Measurements from ENCODE around the gene P2RY14.

The P2RY14 gene

GRCh38 chr3:151300539-151300938 is 22.2 kb upstream of the P2RY14 start:
- DNase-seq, result no peak

DNA sequence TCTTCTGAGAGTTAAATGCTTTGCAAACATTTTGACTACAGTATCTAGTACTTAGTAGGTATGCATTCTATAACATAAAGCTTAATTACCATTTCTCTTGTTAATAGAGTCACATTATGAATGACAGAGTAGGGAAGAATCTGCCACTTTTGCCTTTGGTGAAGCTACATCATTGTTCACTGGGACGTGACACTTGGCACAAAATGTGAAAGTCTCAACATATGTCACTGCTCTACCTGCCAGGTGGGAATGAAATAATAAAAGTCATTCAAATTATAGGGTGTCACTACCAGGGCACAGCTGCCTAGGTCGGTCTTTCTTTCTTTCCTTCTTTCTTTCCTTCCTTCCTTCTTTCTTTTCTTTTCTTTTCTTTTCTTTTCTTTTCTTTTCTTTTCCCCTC is 20.7 kb upstream of the P2RY14 start:
- no peak for DNase-seq

DNA sequence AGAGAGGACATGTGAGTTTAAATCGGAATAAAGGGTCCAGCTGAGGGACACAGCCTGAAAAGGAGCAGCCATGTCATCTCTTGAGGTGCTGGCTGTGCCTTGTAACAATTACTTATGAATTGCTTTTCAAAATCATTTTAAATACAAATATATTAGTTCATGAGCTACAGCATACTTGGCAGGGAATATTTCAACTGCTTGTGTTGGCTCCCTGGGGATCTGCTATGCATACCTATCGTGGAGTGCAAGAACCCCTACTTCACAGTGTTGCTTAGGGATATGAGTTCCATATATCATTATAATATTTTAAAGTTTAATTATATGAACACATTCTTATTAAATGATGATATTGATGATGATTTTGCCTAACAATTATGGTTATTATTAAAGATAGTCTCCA is 19.1 kb upstream of the P2RY14 start:
- DNase-seq, result no peak

- peak; percentile 84 for DNase-seq
Observed at GRCh38 chr3:151296226-151296625, 17.9 kb upstream of the P2RY14 start.

DNA sequence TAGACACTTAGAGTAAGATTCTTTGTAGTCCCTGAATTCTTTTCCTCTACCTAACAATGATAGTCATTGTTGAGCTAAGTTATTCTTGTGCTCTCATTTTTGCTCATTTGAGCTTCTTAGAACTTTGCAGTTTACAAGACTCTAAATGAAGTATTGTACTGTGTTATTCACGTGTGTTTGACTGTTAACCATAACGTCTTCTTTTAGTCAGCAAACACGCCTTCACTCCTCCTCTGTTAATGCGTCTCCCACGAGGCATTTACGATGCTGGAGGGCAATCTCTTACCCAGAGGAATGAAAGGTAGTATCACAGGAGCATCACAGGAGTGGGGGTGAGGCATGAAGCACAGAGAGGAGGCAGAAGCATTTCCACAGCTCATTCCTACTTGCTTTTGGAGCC is 14.8 kb upstream of the P2RY14 start:
- peak; percentile 83 for DNase-seq

GRCh38 chr3:151290673-151291072 is 12.3 kb upstream of the P2RY14 start:
- no peak for DNase-seq

- DNase-seq, result no peak
Observed at GRCh38 chr3:151289445-151289844, 11.1 kb upstream of the P2RY14 start.

DNA sequence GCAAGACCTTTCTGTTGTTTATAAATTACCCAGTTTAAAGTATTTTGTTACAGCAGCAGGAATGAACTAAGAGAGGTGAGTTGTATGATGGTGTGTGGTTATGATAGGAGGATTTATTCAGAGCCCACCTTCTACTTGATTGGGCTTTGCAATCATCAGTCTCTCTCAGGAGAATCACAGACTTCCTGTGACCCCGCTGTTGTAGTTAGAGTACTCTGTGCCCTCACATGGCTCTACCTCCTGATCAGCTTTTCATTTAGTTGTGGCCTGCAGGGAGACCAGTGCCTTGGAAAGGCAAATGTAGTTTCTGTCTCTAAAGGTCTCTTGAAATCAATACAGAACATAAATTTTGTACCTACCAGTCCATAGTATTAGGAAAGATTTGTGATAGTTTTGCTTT is 7.6 kb upstream of the P2RY14 start:
- no peak for DNase-seq

- DNase-seq, result no peak
Observed at GRCh38 chr3:151283907-151284461, 5.6 kb upstream of the P2RY14 start.

DNA sequence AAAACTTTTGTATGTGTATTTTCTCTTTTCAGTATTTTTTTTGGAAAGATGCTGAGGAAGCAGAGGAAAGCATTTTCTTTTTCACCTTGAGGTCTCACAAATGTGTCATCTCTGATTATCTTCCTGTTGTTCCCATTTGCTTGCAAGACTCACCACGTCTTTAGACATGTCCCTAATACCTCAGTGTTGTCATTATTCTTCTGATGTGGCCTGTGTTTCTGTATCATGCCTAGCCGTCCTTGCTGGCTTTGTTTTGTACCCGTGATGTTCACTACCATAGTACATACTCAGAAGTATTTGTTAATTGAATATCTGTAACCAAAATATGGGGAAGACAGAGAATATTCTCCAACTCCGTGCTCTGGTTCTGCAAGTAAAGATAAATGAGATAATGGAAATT is 5.0 kb upstream of the P2RY14 start:
- DNase-seq, result no peak

GRCh38 chr3:151282921-151283320 is 4.6 kb upstream of the P2RY14 start:
- DNase-seq, result no peak

- no peak for DNase-seq
Observed at GRCh38 chr3:151281671-151282324, 3.5 kb upstream of the P2RY14 start.

GRCh38 chr3:151276687-151277042 is 1.7 kb downstream of the P2RY14 start:
- no peak for DNase-seq

DNA sequence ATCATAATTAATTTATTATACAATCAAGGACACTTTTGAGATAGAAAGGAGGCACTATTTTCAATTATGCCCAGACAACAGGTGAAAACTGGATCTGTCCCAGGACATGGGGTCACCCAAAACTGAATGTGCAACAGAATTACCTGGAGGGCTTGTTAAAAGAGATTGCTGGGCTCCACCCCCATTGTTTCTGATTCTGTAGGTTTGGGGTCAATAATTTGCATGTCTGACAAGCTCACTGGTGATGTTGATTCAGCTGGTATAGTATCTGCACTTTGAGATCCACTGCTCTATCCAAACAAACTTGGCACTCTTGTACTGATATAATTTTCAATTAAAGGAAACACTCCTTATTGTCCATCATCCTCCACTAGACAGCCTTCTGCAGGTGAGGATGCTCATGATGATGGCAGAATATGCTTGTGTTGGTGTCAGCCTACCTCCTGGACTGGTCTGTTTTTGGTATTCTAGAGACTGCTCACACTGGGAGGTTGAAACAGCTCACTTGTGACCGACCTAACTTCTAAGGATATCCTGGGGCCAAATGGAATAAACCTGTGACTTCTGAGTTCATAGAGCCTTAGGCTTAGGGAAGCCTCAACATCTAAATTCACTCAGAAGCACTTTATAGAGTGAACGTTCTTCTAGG is 2.2 kb downstream of the P2RY14 start:
- DNase-seq, result no peak

GRCh38 chr3:151275091-151275490 is 3.3 kb downstream of the P2RY14 start:
- no peak for DNase-seq

GRCh38 chr3:151269631-151270030 is 8.7 kb downstream of the P2RY14 start:
- no peak for DNase-seq

- DNase-seq, result no peak
Observed at GRCh38 chr3:151268267-151269235, 9.8 kb downstream of the P2RY14 start.

DNA sequence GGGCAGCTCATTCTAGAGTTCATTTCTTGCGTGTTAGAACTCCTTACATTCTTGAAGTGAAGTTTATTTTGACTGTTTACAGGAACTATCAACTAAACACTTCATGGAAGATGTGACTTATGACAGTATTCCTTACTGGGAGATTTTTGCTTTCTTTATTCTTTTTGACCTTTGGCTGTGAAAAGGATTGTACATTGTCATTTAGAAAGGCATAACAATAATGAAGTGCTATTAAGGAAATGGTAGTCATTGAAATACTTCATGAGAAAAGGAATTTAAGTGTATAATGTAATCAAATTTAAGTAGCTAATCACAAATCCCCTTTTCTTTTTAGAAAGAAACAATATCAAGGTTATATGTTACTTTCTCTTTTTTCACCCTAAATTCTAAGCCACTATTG is 11.3 kb downstream of the P2RY14 start:
- no peak for DNase-seq

DNA sequence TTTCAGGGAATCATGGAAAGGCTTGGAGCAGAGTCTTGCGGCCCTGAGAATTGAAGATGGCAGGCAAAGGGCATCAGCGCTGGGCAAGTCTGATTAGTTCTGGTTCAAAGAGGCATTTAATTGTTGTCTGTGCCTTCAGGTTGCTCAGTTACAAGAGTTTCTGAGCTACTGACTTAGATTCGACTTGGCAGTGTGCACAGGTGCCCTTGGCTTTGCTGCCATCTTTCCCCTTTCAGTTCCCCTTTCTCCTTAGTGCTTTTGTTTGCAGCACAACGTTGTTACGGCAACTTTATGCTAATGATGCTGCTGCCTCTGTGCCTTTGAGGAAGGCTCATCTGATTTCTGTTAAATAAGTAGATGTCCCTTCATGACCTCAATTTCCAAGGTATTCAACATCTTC is 12.5 kb downstream of the P2RY14 start:
- no peak for DNase-seq

DNA sequence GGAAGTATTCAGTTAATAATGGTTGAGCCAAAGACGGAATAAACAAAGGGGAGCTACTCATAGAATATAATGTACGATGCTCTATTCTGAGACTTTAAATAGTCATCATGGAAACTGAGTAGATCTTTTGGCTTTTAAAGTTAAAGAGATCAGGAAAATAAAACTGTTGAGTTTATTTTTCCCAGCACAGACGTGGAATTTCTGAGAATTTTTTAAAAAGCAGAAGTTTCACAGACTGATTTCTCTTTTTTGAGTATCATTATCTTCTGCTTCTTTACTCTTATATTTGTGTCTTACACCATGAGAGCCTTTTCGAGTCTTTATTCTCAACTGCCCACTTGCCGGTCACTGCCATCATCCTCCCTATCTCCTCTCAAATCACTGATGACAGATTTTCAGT is 13.2 kb downstream of the P2RY14 start:
- no peak for DNase-seq

DNA sequence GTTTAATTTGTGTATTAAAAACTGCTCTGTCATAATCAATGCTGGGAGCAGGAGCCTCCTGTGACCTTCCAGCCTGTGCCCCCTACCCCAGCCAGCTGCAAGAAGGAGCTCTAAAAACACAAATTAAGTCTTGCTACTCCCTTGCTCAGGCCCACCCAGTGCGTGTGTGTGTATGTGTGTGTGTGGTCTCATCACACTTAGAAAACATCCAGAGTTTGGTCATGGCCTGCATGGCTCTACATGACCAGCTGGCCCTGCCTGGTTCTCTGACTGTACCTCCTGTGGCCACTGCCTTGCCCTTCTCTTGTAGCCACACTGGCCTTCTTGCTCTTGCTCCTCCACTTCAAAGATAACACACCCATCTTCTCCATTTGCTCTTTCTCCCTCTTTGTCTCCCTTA is 13.7 kb downstream of the P2RY14 start:
- DNase-seq, result no peak

- DNase-seq, result no peak
Observed at GRCh38 chr3:151262871-151263525, 15.3 kb downstream of the P2RY14 start.

DNA sequence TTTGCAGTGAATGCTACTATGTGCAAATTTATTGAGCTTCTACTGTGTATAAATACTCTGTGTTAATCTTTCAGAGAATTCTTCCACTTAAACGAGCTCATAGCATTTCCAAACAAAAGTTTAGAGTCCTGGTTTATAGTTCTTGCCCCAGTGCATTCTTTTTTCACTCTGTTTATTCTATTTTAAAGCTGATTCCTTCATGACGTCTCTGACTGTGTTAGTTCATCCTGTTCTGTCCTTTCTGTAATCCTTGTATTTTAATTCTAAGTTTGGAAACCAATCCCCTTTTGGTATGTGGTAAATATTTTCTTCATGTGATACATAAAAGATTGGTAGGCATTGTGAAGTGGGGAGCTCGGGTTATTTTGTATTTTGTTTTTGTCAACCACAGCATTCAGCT is 18.7 kb downstream of the P2RY14 start:
- DNase-seq, result no peak
